OCI-LY7 (cell line): ENCODE measurements around the gene CUEDC1.

Experiments used
- EZH2phosphoT487 ChIP-seq: fragments of 200-600 bp; sonication (generic); IDR thresholded peaks from 2 replicates; pipeline ENCODE4 v1.6.1; 2018; ENCODE audit warnings: low read depth, borderline replicate concordance, mild to moderate bottlenecking, mixed run types, antibody characterized with exemption, low read length, moderate library complexity, mixed read lengths
- TF ChIP-seq, protein P1 (sequence below): fragments of 200-600 bp; sonication (generic); conservative IDR thresholded peaks from 2 replicates; pipeline ENCODE4 v1.5.1; 2014; ENCODE audit warnings: mild to moderate bottlenecking, antibody characterized with exemption, low read length, moderate library complexity, mixed read lengths

DNA sequence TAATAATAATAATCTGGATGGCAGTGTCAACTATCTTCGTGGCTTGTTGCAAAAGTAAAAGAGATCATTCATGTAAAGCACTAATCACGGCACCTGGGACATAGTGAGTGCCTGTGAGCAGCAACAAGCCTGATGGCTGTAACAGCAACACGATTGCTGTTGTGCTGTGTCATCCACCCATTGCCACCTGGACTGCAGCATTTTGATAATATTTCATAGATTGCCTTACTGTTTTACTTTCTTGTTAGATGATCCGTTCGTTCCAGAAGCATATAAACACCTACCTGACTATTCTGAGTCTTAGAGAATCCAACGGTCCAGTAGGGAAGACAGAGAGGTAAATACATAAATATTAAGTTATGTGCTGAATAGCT, 102.3 kb downstream of the CUEDC1 start:
- TF ChIP-seq, protein P1, sequence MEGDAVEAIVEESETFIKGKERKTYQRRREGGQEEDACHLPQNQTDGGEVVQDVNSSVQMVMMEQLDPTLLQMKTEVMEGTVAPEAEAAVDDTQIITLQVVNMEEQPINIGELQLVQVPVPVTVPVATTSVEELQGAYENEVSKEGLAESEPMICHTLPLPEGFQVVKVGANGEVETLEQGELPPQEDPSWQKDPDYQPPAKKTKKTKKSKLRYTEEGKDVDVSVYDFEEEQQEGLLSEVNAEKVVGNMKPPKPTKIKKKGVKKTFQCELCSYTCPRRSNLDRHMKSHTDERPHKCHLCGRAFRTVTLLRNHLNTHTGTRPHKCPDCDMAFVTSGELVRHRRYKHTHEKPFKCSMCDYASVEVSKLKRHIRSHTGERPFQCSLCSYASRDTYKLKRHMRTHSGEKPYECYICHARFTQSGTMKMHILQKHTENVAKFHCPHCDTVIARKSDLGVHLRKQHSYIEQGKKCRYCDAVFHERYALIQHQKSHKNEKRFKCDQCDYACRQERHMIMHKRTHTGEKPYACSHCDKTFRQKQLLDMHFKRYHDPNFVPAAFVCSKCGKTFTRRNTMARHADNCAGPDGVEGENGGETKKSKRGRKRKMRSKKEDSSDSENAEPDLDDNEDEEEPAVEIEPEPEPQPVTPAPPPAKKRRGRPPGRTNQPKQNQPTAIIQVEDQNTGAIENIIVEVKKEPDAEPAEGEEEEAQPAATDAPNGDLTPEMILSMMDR = no peak
- TF ChIP-seq EZH2phosphoT487 = no peak
